Skeletal muscle satellite cell (primary cell): ENCODE measurements around the gene PROCR.
A peak's percentile ranks its signal among the peaks of the same experiment; 100 is the strongest.
"Not testable (repeated sequence)": the region's sequence is repeated elsewhere in the genome, so short reads cannot be mapped to it uniquely, and the experiment has no call there.

Experiments
- H3K27me3 ChIP-seq: 2 replicates; pipeline ENCODE4 v1.7.0; 2013; ENCODE audit warnings: low read length; ENCODE audit not compliant: control insufficient read depth, insufficient read depth
- H3K36me3 ChIP-seq: 2 replicates; pipeline ENCODE4 v1.7.0; 2013; ENCODE audit warnings: mild to moderate bottlenecking, control low read depth, low read length; ENCODE audit not compliant: insufficient read depth
- H3K4me1 ChIP-seq: 2 replicates; pipeline ENCODE4 v1.7.0; 2013; ENCODE audit warnings: low read length; ENCODE audit not compliant: control insufficient read depth, insufficient read depth
- H3K4me2 ChIP-seq: 2 replicates; pipeline ENCODE4 v1.7.0; 2013; ENCODE audit warnings: mild to moderate bottlenecking, low read length
- H3K4me3 ChIP-seq: 2 replicates; pipeline ENCODE4 v1.7.0; 2013; ENCODE audit warnings: low read length
- H3K9ac ChIP-seq: 2 replicates; pipeline ENCODE4 v1.7.0; 2013; ENCODE audit warnings: mild to moderate bottlenecking, low read depth, low read length, moderate library complexity
- H3K9me3 ChIP-seq: replicated peaks from 2 replicates; pipeline ENCODE4 v1.7.0; 2013; ENCODE audit warnings: mild to moderate bottlenecking, control low read depth, low read length

The PROCR gene

DNA sequence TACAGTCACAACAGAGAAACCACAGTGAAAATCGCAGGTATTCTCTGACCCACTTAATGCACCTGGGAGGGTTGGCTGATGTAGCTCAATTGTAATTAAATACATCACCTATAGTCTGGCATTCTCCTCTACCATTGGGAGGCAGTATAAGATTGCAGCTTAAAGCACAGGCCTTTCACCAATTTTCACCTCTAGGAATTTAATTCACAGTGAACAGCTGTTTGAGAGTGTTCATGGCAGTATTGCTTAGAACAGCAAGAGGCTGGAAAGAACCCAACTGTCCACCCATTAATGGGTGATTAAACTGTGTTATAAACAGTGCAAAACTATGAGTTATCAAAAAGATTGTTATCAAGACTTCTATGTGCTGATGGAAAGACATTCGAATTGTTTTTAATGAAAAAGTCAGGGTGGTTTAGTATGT, 26.7 kb upstream of the PROCR start:
- Histone ChIP-seq H3K4me2 (no peak overlapping the region), H3K27me3 (no peaks in the 10 kb centered on the region), H3K4me3 (no peak overlapping the region), H3K36me3 (peaks cover 20% of the 10 kb centered on the region), H3K9ac (no peak overlapping the region), H3K9me3 (no peaks in the 10 kb centered on the region), H3K4me1 (peaks cover 13% of the 10 kb centered on the region)

DNA sequence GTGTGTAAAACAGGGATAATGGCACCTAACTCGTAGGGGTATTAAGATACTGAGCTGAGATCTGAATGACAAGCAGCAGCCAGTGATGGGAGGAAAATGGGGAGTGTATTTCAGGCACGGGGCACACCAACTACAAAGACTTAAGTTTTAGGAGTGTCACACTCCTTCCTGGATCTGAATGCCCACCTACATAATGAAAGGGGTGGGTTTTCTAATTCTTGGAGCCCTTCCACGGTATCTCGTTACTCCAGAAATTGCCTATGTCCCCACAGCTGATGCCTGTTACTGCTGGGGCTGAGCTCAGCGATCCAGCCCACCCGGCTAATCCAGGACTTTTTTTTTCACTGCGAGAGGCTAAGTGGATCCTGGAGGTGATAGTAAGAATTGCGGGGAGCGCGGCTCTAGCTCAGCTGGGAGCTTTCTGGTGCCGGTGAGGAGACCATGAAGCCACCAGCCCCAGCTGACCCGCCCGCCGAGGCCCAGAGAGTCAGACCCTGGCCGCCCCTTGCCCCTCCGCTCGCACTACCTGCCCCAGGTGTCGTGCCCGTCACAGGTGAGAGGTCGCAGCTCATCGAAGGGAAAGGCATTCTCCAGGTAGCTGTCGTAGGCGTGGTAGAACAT, 25.5 kb upstream of the PROCR start:
- peak overlapping the region; percentile 87 for H3K4me3 ChIP-seq
- H3K36me3 ChIP-seq: peaks cover 16% of the 10 kb centered on the region
- H3K9ac ChIP-seq: peak overlapping the region; percentile 78
- H3K4me2 ChIP-seq: peak overlapping the region; percentile 93
- peaks cover 13% of the 10 kb centered on the region for H3K4me1 ChIP-seq
- H3K27me3 ChIP-seq: no peaks in the 10 kb centered on the region
- H3K9me3 ChIP-seq: no peaks in the 10 kb centered on the region

DNA sequence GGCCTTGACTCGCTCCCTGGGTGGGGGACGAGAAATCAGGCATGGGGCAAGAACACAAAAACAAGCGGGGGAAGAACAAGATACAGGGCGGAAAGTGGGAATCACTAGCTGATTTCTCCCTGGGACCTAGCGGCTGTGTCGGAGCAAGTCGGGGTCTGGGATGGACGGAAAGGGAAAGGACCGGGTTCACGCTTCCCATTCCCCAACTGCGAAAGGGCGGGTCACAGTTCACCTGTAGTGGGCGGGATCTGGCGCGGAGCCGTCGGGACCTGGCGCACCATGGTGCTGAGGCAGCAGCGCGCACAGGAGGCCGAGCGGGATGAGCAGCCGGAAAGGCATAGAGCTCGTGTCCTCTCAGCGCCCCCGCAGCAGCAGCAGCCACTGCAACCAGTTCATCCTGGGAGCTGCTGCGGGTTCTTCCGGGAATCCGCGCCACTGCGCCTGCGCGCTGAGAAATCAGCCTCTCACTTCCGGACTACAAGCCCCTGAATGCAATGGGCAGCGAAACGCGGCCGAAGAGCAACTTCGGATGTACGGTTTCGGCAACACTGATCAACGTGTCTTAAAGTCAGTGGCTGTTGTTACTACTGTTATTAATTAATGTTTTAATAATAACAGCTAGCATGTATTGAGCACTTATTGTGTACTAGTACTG, 24.8 kb upstream of the PROCR start, which contains the start of gene EDEM2:
TSS of gene EDEM2 (minus strand) at position 417 of the 655 bp plus-strand sequence. CDS start at position 339, 78 bp downstream.
- Histone ChIP-seq H3K27me3 (no peaks in the 10 kb centered on the region), H3K4me3 (peak within 1 kb of the TSS; percentile 87), H3K9me3 (no peaks in the 10 kb centered on the region), H3K4me2 (peak within 1 kb of the TSS; percentile 93), H3K9ac (peak within 1 kb of the TSS; percentile 78), H3K4me1 (peaks cover 13% of the 10 kb centered on the region), H3K36me3 (peaks cover 12% of the 10 kb centered on the region)

DNA sequence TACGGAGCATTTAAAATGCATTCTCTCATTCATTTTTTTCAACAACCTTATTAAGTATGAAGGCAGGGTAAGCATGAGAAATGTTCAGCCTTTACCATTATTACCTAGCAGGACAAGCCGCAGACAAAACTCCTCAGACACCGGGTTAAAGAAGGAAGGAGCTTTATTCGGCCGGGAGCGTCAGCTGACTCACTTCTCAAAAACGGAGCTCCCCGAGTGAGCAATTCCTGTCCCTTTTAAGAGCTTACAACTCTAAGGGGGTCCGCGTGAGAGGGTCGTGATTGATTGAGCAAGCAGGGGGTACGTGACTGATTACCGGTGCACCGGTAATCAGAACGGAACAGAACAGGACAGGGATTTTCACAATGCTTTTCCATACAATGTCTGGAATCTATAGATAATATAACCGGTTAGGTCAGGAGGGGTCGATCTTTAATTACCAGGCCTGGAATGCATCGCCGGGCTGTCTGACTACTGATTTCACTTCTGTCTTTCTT, 24.2 kb upstream of the PROCR start:
- Histone ChIP-seq H3K4me2 (peak overlapping the region; percentile 93), H3K4me1 (peaks cover 13% of the 10 kb centered on the region), H3K9ac (peak overlapping the region; percentile 78), H3K4me3 (peak overlapping the region; percentile 87)
- not testable (repeated sequence) for H3K9me3 ChIP-seq, H3K27me3 ChIP-seq, H3K36me3 ChIP-seq

DNA sequence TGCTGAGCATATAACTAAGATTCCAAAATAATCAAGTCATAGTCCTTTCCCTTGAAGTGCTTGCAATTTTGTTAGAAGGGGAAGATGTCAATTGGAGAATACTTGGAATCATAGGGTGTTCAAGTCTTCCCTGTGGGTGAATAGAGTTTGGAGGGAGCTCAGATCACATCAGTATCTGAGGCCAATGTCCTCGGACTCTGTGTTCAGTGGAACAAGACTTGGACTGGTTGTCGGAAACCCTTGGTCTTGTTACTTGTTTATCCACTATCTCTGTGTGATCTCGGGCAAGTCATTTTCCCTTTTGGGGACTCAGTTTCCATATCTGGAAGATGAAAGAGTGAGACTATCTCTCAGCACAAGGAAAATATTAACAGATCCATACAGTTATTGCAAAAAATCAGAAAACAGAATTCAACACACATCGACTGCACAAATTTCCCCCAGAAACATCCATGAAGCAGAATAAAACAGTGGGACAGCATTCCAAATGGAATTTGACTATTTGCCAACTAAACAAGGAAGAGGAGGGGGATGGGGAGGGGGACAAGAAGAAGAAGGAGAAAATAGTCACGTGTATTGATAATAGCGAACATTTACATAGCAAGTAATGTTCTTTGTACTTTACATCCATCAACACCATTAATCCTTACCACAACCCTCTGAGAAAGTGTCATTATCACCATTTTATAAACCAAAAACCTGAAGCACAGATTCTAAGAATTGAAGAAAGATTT, 20.9 kb upstream of the PROCR start:
- H3K4me3 ChIP-seq: no peak overlapping the region
- no peaks in the 10 kb centered on the region for H3K9me3 ChIP-seq
- H3K4me2 ChIP-seq: no peak overlapping the region
- peaks cover 10% of the 10 kb centered on the region for H3K4me1 ChIP-seq
- H3K9ac ChIP-seq: no peak overlapping the region
- H3K27me3 ChIP-seq: no peaks in the 10 kb centered on the region
- H3K36me3 ChIP-seq: no peaks in the 10 kb centered on the region

DNA sequence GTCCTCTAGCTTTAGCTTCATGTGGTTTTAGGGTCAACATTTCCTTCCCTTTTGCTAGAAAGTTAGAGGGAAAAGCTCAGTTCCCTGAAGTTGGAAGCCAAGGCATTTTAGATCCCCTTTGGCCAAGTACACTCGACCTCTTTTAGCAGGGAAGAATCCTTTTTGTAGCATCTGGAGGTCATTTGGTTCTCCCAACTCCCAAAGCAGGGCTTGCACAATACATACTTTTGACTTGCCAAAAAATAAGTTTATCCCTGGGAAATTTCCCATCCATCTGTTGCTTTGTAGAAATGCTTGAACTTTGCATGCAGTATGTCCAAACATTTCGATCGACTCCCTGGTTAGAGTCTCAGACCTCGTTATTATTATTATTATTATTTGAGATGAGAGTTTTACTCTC, 20.1 kb upstream of the PROCR start:
- no peaks in the 10 kb centered on the region for H3K9me3 ChIP-seq
- no peaks in the 10 kb centered on the region for H3K27me3 ChIP-seq
- H3K36me3 ChIP-seq: no peaks in the 10 kb centered on the region
- no peak overlapping the region for H3K4me2 ChIP-seq
- no peak overlapping the region for H3K4me3 ChIP-seq
- H3K4me1 ChIP-seq: peaks cover 6% of the 10 kb centered on the region
- H3K9ac ChIP-seq: no peak overlapping the region

DNA sequence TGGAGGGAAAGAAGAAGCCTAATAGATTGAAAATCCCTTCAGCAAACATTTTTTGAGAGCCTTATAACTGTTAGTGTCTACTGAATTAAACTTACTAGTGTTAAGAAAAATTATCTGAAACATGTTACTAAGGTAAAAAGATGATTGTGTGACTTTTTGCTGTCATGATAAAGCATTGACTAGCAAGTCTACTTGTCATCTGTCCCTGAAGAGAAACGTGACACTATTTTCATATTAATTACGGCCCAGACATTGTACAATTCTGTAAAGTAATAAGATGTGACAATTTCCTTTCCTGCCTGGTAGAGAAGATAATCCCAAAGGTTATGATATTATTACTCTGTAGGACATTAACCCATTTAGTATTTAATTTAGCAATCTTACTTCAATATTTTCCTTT, 15.9 kb upstream of the PROCR start:
- H3K4me2 ChIP-seq: no peak overlapping the region
- no peaks in the 10 kb centered on the region for H3K9me3 ChIP-seq
- no peak overlapping the region for H3K9ac ChIP-seq
- H3K27me3 ChIP-seq: no peaks in the 10 kb centered on the region
- no peaks in the 10 kb centered on the region for H3K36me3 ChIP-seq
- no peak overlapping the region for H3K4me3 ChIP-seq
- H3K4me1 ChIP-seq: no peaks in the 10 kb centered on the region

DNA sequence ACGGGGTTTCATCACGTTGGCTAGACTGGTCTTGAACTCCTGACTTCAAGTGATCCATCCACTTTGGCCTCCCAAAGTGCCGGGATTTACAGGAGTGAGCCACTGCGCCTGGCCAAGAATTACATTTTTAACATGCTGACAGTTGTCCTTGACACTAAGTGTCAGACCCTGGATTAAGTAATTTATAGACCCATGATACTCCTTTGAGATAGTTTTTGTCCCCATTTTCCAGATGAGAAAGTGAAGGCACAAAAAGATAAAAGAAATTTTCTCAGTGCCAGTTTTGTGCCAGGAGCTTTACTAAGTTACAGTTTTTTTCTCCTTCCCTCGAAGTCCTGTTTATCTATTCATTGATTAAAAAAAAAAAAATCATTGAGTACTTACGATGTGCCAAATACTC, 14.9 kb upstream of the PROCR start:
- Histone ChIP-seq H3K9me3 (no peaks in the 10 kb centered on the region), H3K4me2 (no peak overlapping the region), H3K27me3 (no peaks in the 10 kb centered on the region), H3K36me3 (no peaks in the 10 kb centered on the region), H3K9ac (no peak overlapping the region), H3K4me3 (no peak overlapping the region), H3K4me1 (no peaks in the 10 kb centered on the region)

DNA sequence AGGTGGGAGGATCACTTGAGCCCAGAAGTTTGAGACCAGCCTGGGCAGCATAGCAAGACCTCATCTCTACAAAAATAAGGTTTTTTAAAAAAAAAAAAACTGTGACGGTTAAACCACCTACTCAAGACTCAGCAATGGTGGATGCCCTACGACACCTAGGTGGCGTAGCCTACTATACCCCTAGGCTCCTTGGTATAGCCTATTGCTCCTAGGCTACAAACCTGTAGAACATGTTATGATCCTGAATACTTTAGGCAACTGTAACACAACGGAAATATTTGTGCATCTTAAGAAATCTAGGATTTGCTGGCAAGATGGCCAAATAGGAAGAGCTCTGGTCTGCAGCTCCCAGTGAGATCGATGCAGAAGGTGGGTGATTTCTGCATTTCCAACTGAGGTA, 11.5 kb upstream of the PROCR start:
- not testable (repeated sequence) for H3K36me3 ChIP-seq, H3K27me3 ChIP-seq, H3K4me2 ChIP-seq, H3K9ac ChIP-seq, H3K4me1 ChIP-seq, H3K4me3 ChIP-seq, H3K9me3 ChIP-seq

DNA sequence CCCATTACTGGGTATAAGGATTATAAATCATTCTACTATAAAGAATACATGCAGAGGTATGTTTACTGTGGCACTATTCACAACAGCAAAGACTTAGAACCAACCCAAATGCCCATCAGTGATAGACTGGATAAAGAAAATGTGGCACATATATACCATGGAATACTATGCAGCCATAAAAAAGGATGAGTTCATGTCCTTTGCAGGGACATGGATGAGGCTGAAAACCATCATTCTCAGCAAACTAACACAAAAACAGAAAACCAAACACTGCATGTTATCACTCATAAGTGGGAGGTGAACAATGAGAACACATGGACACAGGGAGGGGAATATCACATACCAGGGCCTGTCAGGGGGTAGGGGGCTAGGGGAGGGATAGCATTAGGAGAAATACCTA, 7.3 kb upstream of the PROCR start:
- H3K4me2 ChIP-seq, H3K36me3 ChIP-seq, H3K9ac ChIP-seq, H3K4me3 ChIP-seq, H3K4me1 ChIP-seq, H3K27me3 ChIP-seq, H3K9me3 ChIP-seq: not testable (repeated sequence)

DNA sequence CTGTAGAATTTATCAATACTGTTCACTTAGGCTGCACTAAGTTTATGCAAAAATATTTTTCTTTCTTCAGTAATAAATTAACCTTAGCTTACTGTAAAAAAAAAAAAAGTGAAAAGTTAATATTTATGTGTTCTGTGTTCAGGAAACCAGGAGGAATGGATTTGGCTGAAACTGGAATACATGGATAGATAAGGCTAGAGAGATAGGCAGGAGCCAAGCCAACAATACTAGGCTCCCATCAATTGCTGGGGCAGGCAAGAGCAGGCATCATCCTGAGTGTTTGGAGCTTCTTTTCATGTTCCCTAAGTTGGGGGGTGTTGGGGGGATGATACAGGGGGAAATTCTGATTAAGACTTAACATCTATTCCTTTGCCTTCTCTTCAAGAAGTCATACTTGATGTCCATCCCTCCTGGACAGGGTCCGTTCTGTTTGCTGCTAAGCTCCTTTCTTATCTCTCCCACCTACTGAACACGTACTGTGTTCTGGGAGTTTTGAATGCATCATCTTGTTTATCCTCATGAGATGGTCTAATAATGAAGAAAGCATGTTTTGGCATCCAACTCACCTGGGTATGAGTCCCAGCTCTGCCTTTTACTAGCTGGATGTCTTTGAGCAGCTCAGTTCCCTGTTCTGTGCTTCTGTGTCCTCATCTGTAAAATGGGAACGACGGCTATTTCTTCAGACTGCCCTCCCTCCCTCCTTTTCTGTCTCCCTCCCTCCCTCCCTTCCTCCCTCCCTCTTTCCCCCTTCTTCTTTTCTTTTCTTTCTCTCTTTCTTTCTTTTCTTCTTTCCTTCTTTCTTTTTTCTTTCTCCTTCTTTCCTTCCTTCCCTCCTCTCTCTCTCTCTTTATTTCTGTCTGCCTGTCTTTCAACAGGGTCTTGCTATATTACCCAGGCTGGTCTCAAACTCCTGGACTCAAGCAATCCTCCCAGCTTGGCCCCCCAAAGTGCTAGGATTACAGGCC, 6.4 kb upstream of the PROCR start:
- no peak overlapping the region for H3K9ac ChIP-seq
- no peak overlapping the region for H3K4me2 ChIP-seq
- no peaks in the 10 kb centered on the region for H3K27me3 ChIP-seq

More for the DNA sequence above, 6.4 kb upstream of the PROCR start:
- no peak overlapping the region for H3K4me3 ChIP-seq
- no peaks in the 10 kb centered on the region for H3K4me1 ChIP-seq
- H3K36me3 ChIP-seq: no peaks in the 10 kb centered on the region
- H3K9me3 ChIP-seq: no peaks in the 10 kb centered on the region
